HL-60/S4 treated with retinoic acid at 250 ng/mL for 4 days and 3 days (cell line): ENCODE results near the gene CDK5RAP2.
"Not testable (repeated sequence)": the region's sequence is repeated elsewhere in the genome, so short reads cannot be mapped to it uniquely, and the experiment has no call there.

Experiments
- in situ Hi-C: fragments of 300-500 bp; cut with MboI; formaldehyde crosslinking; loops from 2 replicates; pipeline ENCODE4 v1.7.0; 2022; ENCODE audit warnings: low sequenced_read_pairs

Gene CDK5RAP2

GRCh38 chr9:120552210-120552704 lies 27.7 kb downstream of the CDK5RAP2 start:
- in situ Hi-C loops, result not testable (repeated sequence)

GRCh38 chr9:120545701-120546550 lies 34.0 kb downstream of the CDK5RAP2 start:
- in situ Hi-C loops, result no loop called here

GRCh38 chr9:120544441-120544840 lies 35.5 kb downstream of the CDK5RAP2 start:
- in situ Hi-C loops, result no loop called here

GRCh38 chr9:120542701-120543490 lies 37.1 kb downstream of the CDK5RAP2 start:
- in situ Hi-C loops, result no loop called here

- in situ Hi-C loops, result no loop called here
Measured at GRCh38 chr9:120541921-120542320, 38.0 kb downstream of the CDK5RAP2 start.

GRCh38 chr9:120539951-120540350 lies 40.0 kb downstream of the CDK5RAP2 start:
- in situ Hi-C loops, result no loop called here

GRCh38 chr9:120538339-120538738 lies 41.6 kb downstream of the CDK5RAP2 start:
- in situ Hi-C loops, result no loop called here

GRCh38 chr9:120536949-120537640 lies 42.9 kb downstream of the CDK5RAP2 start:
- in situ Hi-C loops, result no loop called here

GRCh38 chr9:120536094-120536493 lies 43.9 kb downstream of the CDK5RAP2 start:
- in situ Hi-C loops, result no loop called here

- in situ Hi-C loops, result no loop called here
Measured at GRCh38 chr9:120534266-120534665, 45.7 kb downstream of the CDK5RAP2 start.

GRCh38 chr9:120532891-120533290 lies 47.1 kb downstream of the CDK5RAP2 start:
- in situ Hi-C loops, result no loop called here

GRCh38 chr9:120532475-120532874 lies 47.5 kb downstream of the CDK5RAP2 start:
- in situ Hi-C loops, result no loop called here

GRCh38 chr9:120531683-120532300 lies 48.2 kb downstream of the CDK5RAP2 start:
- in situ Hi-C loops, result no loop called here

GRCh38 chr9:120530220-120530832 lies 49.6 kb downstream of the CDK5RAP2 start:
- in situ Hi-C loops, result not testable (repeated sequence)

- in situ Hi-C loops, result no loop called here
Measured at GRCh38 chr9:120528829-120529228, 51.1 kb downstream of the CDK5RAP2 start.

GRCh38 chr9:120528327-120528726 lies 51.6 kb downstream of the CDK5RAP2 start:
- in situ Hi-C loops, result no loop called here

- in situ Hi-C loops, result no loop called here
Measured at GRCh38 chr9:120526534-120526933, 53.4 kb downstream of the CDK5RAP2 start.

- in situ Hi-C loops, result no loop called here
Measured at GRCh38 chr9:120524863-120525262, 55.1 kb downstream of the CDK5RAP2 start.

- in situ Hi-C loops, result no loop called here
Measured at GRCh38 chr9:120524038-120524437, 55.9 kb downstream of the CDK5RAP2 start.

- in situ Hi-C loops, result no loop called here
Measured at GRCh38 chr9:120522558-120522957, 57.4 kb downstream of the CDK5RAP2 start.
